ENCODE measurements around the gene BSCL2.

GRCh38 chr11:62694455-62695167 lies 12.6 kb downstream of the BSCL2 start:
- TF ChIP-seq RAD21 (IDR thresholded peaks at IDR 0.05) (peak; percentile 80 to 88), YY1 (IDR thresholded peaks at IDR 0.05) (no peak), CTCF (IDR thresholded peaks at IDR 0.05; ENCODE audit: low read depth, low read length, missing input control) (peak; percentile 70), MAX (IDR thresholded peaks at IDR 0.05) (no peak), ATF3 (IDR thresholded peaks at IDR 0.05) (no peak), SP1 (IDR thresholded peaks at IDR 0.05) (no peak), ZBTB33 (IDR thresholded peaks at IDR 0.05) (no peak)

Data from liver (tissue), 3 donors.